ENCODE results near the gene GRIA2.

GRIA2 gene

GRCh38 chr4:157327666-157328065, 107.1 kb downstream of the GRIA2 start:
- H3K4me3 ChIP-seq (ENCODE audit: low read depth, low read length), result no peak overlapping the region

GRCh38 chr4:157357887-157358286, 137.4 kb downstream of the GRIA2 start:
- H3K4me3 ChIP-seq (ENCODE audit: low read depth, low read length), result no peak overlapping the region
- no peak for DNase-seq (ENCODE audit: low read depth)

More at GRCh38 chr4:157327666-157328065, 107.1 kb downstream of the GRIA2 start:
- no peak for DNase-seq (ENCODE audit: low read depth)

- no peak for DNase-seq (ENCODE audit: low read depth)
- H3K4me3 ChIP-seq (ENCODE audit: low read depth, low read length), result no peak overlapping the region
These were observed 137.9 kb downstream of the GRIA2 start for GRCh38 chr4:157358439-157358838.

GRCh38 chr4:157358851-157359250, 138.3 kb downstream of the GRIA2 start:
- no peak for DNase-seq (ENCODE audit: low read depth)
- H3K4me3 ChIP-seq (ENCODE audit: low read depth, low read length), result no peak overlapping the region

GRCh38 chr4:157363360-157363759, 142.8 kb downstream of the GRIA2 start:
- no peak for DNase-seq (ENCODE audit: low read depth)
- no peak overlapping the region for H3K4me3 ChIP-seq (ENCODE audit: low read depth, low read length)

GRCh38 chr4:157372154-157372553, 151.6 kb downstream of the GRIA2 start:
- H3K4me3 ChIP-seq (ENCODE audit: low read depth, low read length), result no peak overlapping the region
- no peak for DNase-seq (ENCODE audit: low read depth)

GRCh38 chr4:157372567-157372966, 152.0 kb downstream of the GRIA2 start:
- no peak overlapping the region for H3K4me3 ChIP-seq (ENCODE audit: low read depth, low read length)
- no peak for DNase-seq (ENCODE audit: low read depth)

GRCh38 chr4:157389741-157390140, 169.2 kb downstream of the GRIA2 start:
- H3K4me3 ChIP-seq (ENCODE audit: low read depth, low read length), result no peak overlapping the region
- DNase-seq (ENCODE audit: low read depth), result peak; percentile 25

GRCh38 chr4:157405070-157405469, 184.5 kb downstream of the GRIA2 start:
- no peak overlapping the region for H3K4me3 ChIP-seq (ENCODE audit: low read depth, low read length)
- no peak for DNase-seq (ENCODE audit: low read depth)

Measured in skeletal muscle cell (primary cell).